Stimulated activated memory B cell treated with anti-CD40 and anti-IgM and Interleukin-4, amounts not matched to agents 10 μg/mL and 1 μg/mL and 100 μg/mL, for 72 hours (primary cell): Measurements from ENCODE around the gene SLC18B1.

Source experiments
- ATAC-seq: fragments of 150-1000 bp; cut with Tn5 transposase; 2 replicates; pipeline ENCODE4 v1.10.0; 2021
- H3K27ac Mint-ChIP-seq: one replicate; pipeline ENCODE4 v1.8.0; 2022; ENCODE audit warnings: mild to moderate bottlenecking, mixed read lengths
- H3K27me3 Mint-ChIP-seq: one replicate; pipeline ENCODE4 v1.8.0; 2022; ENCODE audit warnings: mixed read lengths
- H3K36me3 Mint-ChIP-seq: one replicate; pipeline ENCODE4 v1.8.0; 2022; ENCODE audit warnings: mixed read lengths
- H3K4me1 Mint-ChIP-seq: one replicate; pipeline ENCODE4 v1.8.0; 2022; ENCODE audit warnings: mixed read lengths
- H3K4me3 Mint-ChIP-seq: one replicate; pipeline ENCODE4 v1.8.0; 2022; ENCODE audit warnings: mild to moderate bottlenecking, moderate library complexity, mixed read lengths
- H3K9me3 Mint-ChIP-seq: one replicate; pipeline ENCODE4 v1.8.0; 2022; ENCODE audit warnings: mixed read lengths

SLC18B1 gene

DNA sequence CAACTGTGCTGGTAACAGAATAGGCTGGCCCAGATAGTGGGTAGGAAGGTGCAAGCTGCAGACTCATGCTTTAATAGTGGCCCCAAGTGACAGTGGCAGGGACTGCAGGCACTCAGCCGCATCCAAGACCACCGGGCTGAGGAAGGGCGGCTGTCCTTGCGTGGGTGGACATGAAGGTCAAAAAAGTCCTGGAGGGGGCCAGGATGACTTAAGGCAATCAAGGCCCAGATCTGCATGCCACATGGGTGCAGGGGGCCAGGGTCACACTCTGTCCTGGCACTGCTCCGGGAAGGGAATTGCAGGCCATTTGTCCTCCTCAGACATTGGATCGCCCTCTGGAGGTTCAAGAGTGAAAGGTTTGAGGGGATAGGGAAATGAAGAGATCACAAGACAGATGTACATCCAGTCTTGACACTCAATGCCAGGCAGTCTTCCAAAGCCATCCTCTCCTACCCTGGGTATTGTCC is 30.4 kb downstream of the SLC18B1 start:
- ATAC-seq = peak; percentile 86
- peak overlapping the region; percentile 19 for H3K4me3 Mint-ChIP-seq
- no peak overlapping the region for H3K27ac Mint-ChIP-seq
- H3K4me1 Mint-ChIP-seq = peaks cover 15% of the 10 kb centered on the region
- no peaks in the 10 kb centered on the region for H3K9me3 Mint-ChIP-seq
- no peaks in the 10 kb centered on the region for H3K27me3 Mint-ChIP-seq
- H3K36me3 Mint-ChIP-seq = peaks cover 24% of the 10 kb centered on the region

DNA sequence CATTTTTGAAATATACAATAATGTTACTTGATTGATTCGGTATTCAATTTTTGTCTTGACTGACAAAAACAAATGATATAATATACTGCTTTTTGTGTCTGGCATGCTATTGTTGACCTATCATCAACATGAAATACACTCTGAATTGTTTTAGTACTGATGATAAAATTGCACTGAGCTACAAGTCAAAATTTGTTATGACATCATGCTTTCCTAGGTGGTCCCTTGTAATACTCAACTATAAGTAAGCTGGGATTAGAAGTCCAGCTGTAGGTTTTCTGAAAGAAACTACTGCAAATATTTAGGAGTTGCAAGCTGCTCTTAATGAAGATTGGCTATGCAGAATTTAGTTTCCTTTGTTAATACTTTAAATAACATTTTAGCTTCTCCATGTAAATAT is 32.9 kb downstream of the SLC18B1 start:
- peaks cover 16% of the 10 kb centered on the region for H3K36me3 Mint-ChIP-seq
- H3K4me1 Mint-ChIP-seq = peaks cover 24% of the 10 kb centered on the region
- H3K4me3 Mint-ChIP-seq = no peak overlapping the region
- H3K27ac Mint-ChIP-seq = no peak overlapping the region
- H3K27me3 Mint-ChIP-seq = no peaks in the 10 kb centered on the region
- ATAC-seq = no peak
- no peaks in the 10 kb centered on the region for H3K9me3 Mint-ChIP-seq

DNA sequence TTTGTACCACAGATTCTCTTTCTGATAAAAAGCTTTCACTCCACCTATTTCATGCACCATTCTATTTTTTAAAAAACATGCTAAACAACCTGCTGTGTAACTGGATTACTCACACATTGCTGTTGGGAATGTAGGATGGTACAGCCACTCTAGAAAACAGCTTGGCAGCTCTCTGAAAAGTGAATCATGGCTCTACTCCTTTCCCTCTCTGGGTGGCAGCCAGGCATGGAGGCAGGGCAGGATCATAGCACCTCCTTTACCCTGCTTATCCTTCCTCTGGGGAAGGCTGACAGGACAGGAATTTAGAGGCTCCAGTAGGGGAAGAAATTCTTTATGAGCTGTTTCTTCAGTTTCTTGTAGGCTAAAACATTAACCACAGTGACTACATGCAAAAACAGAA is 34.1 kb downstream of the SLC18B1 start:
- Mint-ChIP-seq H3K4me1 (peaks cover 29% of the 10 kb centered on the region), H3K27ac (peak overlapping the region; percentile 85), H3K27me3 (no peaks in the 10 kb centered on the region), H3K9me3 (no peaks in the 10 kb centered on the region), H3K4me3 (no peak overlapping the region), H3K36me3 (peaks cover 16% of the 10 kb centered on the region)
- ATAC-seq = no peak

DNA sequence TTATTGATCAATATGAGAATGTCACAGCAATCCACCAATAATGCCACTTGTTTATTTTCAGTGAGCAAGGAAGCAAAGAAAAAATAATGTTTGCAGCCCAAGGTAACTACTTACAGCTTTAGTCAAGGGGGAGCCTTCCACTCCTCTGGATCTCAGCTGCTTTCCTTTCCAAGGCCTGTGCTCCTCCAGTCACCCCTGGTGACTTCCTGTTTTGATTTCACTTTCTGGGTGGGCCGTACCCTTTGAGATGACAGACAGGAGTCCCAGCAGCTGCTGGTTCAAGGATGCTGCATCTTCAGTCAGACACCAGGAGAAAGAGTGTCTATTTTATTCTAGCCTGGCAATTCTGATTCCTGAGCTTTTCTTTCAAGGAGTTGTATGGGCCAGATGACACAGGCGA is 35.2 kb downstream of the SLC18B1 start:
- peak overlapping the region; percentile 85 for H3K27ac Mint-ChIP-seq
- no peaks in the 10 kb centered on the region for H3K9me3 Mint-ChIP-seq
- peaks cover 8% of the 10 kb centered on the region for H3K36me3 Mint-ChIP-seq
- ATAC-seq = peak; percentile 93
- peak overlapping the region; percentile 76 for H3K4me3 Mint-ChIP-seq
- H3K4me1 Mint-ChIP-seq = peaks cover 29% of the 10 kb centered on the region
- H3K27me3 Mint-ChIP-seq = no peaks in the 10 kb centered on the region

DNA sequence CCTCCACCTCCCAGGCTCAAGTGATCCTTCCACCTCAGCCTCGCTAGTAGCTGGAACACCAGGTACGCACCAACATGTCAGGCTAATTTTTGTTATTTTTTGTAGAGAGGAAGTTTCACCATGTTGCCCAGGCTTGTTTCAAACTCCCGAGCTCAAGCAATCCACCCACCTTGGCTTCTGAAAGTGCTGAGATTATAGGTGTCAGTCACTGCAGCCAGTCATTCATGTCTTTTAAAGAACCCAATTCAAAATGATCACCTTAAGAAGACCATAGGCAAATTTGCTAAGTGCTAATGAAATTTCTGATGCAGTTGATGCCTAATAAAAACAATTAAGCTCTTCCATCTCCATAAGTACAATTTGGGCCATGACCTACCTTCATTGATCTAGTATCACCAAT is 38.2 kb downstream of the SLC18B1 start:
- Mint-ChIP-seq H3K36me3 (peaks cover 8% of the 10 kb centered on the region), H3K4me1 (peaks cover 24% of the 10 kb centered on the region), H3K27ac (no peak overlapping the region), H3K4me3 (no peak overlapping the region), H3K9me3 (no peaks in the 10 kb centered on the region), H3K27me3 (no peaks in the 10 kb centered on the region)
- no peak for ATAC-seq

- no peaks in the 10 kb centered on the region for H3K9me3 Mint-ChIP-seq
- peak overlapping the region; percentile 33 for H3K27ac Mint-ChIP-seq
- H3K4me3 Mint-ChIP-seq = no peak overlapping the region
- peaks cover 19% of the 10 kb centered on the region for H3K4me1 Mint-ChIP-seq
- peaks cover 8% of the 10 kb centered on the region for H3K36me3 Mint-ChIP-seq
- no peaks in the 10 kb centered on the region for H3K27me3 Mint-ChIP-seq
- ATAC-seq = no peak
Measured at GRCh38 chr6:132758689-132759088, 39.7 kb downstream of the SLC18B1 start.

DNA sequence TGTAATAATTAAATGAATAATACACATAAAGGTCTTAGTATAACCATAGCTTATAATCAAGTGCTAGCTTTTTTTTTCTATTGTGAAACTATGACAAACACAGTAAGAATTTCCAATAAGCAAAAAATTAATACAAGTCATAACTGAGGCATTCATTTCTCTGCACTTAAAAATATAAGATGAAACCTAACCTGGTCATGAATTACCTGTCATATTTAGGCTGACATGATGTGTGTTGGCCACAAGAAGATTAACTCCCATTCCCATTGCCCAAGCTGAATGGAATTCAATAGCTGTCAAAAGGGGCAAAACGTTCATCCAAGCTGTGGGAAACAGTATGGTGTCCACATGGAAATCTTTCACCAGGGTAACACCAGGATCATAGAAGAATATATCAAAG is 46.2 kb downstream of the SLC18B1 start:
- H3K27me3 Mint-ChIP-seq = no peaks in the 10 kb centered on the region
- H3K9me3 Mint-ChIP-seq = no peaks in the 10 kb centered on the region
- H3K27ac Mint-ChIP-seq = peak overlapping the region; percentile 87
- no peak overlapping the region for H3K4me3 Mint-ChIP-seq
- no peak for ATAC-seq
- H3K4me1 Mint-ChIP-seq = peaks cover 34% of the 10 kb centered on the region
- H3K36me3 Mint-ChIP-seq = peaks cover 6% of the 10 kb centered on the region

- peaks cover 10% of the 10 kb centered on the region for H3K36me3 Mint-ChIP-seq
- no peak overlapping the region for H3K4me3 Mint-ChIP-seq
- H3K4me1 Mint-ChIP-seq = peaks cover 34% of the 10 kb centered on the region
- no peaks in the 10 kb centered on the region for H3K27me3 Mint-ChIP-seq
- no peaks in the 10 kb centered on the region for H3K9me3 Mint-ChIP-seq
- no peak for ATAC-seq
- H3K27ac Mint-ChIP-seq = peak overlapping the region; percentile 87
Measured at GRCh38 chr6:132751828-132752227, 46.6 kb downstream of the SLC18B1 start.

DNA sequence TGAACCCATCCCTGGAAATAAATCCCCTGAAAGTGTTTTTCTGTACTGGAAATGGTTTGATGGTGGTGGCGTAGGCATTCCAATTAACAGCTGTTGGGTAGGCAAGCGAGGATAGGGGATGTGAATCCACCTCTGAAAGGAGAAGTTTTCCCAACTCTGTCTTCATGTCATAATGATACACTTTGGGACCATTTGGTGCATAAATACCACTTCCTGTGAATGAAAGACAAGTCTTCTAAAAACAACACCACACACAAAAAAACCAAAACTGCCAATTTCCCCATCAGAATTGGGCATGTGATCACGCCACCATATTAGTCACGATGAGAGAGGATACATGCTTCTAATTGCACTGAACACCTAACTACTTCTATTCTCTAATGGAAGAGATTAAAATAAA is 47.1 kb downstream of the SLC18B1 start:
- Mint-ChIP-seq H3K9me3 (no peaks in the 10 kb centered on the region), H3K27me3 (no peaks in the 10 kb centered on the region), H3K4me1 (peaks cover 34% of the 10 kb centered on the region), H3K27ac (peak overlapping the region; percentile 87), H3K36me3 (peaks cover 15% of the 10 kb centered on the region), H3K4me3 (peak overlapping the region; percentile 74)
- ATAC-seq = peak; percentile 74

- Mint-ChIP-seq H3K9me3 (no peaks in the 10 kb centered on the region), H3K4me3 (peak overlapping the region; percentile 74), H3K4me1 (peaks cover 34% of the 10 kb centered on the region), H3K27me3 (no peaks in the 10 kb centered on the region), H3K36me3 (peaks cover 18% of the 10 kb centered on the region), H3K27ac (peak overlapping the region; percentile 87)
- peak; percentile 86 for ATAC-seq
Measured at GRCh38 chr6:132750455-132751248, 47.8 kb downstream of the SLC18B1 start.

GRCh38 chr6:132749111-132749510 is 49.3 kb downstream of the SLC18B1 start:
- Mint-ChIP-seq H3K4me1 (peaks cover 34% of the 10 kb centered on the region), H3K36me3 (peaks cover 33% of the 10 kb centered on the region), H3K4me3 (no peak overlapping the region), H3K9me3 (no peaks in the 10 kb centered on the region), H3K27me3 (no peaks in the 10 kb centered on the region), H3K27ac (no peak overlapping the region)
- no peak for ATAC-seq

DNA sequence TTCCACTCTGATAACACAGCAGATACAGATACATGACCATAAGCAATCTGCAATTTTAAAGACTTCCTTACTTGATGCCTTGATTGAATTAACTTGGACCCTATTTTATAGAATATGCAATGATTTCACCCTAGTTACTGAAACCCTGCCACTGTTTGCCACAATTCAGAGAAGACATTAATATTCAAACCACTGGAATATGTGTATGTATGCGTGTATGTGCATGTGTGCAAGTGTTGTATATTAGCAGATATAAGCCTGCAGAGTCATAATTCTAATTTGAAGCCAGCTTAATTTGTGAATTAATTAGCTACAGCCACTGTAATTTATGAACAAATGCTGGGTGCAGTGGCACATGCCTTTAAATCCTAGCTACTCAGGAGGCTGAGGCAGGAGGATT is 50.0 kb downstream of the SLC18B1 start:
- Mint-ChIP-seq H3K27ac (no peak overlapping the region), H3K4me3 (no peak overlapping the region), H3K27me3 (no peaks in the 10 kb centered on the region), H3K36me3 (peaks cover 39% of the 10 kb centered on the region), H3K4me1 (peaks cover 34% of the 10 kb centered on the region), H3K9me3 (no peaks in the 10 kb centered on the region)
- no peak for ATAC-seq

DNA sequence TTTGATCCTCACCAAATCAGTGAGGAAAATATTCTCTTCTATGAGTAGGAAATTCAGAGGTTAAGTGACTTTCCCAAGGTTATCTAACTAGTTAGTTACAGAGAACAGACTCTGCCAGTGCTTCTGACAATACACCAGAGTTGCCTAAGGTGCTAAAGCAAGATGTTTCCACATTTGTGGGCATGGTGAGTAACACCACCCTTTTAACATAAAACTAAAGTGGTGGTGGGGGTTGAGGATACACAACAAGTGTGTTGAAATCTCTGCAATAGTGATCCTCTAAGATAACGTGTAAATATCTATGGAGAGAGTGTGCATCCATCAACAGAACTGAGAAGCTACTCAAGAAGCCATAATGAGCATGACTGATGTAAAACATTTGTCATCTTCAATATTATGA is 52.4 kb downstream of the SLC18B1 start:
- peaks cover 6% of the 10 kb centered on the region for H3K9me3 Mint-ChIP-seq
- H3K4me1 Mint-ChIP-seq = peaks cover 19% of the 10 kb centered on the region
- H3K27ac Mint-ChIP-seq = no peak overlapping the region
- H3K27me3 Mint-ChIP-seq = no peaks in the 10 kb centered on the region
- no peak overlapping the region for H3K4me3 Mint-ChIP-seq
- no peak for ATAC-seq
- H3K36me3 Mint-ChIP-seq = peaks cover 49% of the 10 kb centered on the region

- H3K36me3 Mint-ChIP-seq = peaks cover 50% of the 10 kb centered on the region
- no peak overlapping the region for H3K27ac Mint-ChIP-seq
- no peaks in the 10 kb centered on the region for H3K4me1 Mint-ChIP-seq
- peaks cover 10% of the 10 kb centered on the region for H3K27me3 Mint-ChIP-seq
- ATAC-seq = no peak
- H3K9me3 Mint-ChIP-seq = peaks cover 16% of the 10 kb centered on the region
- H3K4me3 Mint-ChIP-seq = no peak overlapping the region
Measured at GRCh38 chr6:132742495-132742894, 55.9 kb downstream of the SLC18B1 start.

- no peak for ATAC-seq
- no peak overlapping the region for H3K4me3 Mint-ChIP-seq
- H3K27ac Mint-ChIP-seq = no peak overlapping the region
- peaks cover 16% of the 10 kb centered on the region for H3K9me3 Mint-ChIP-seq
- H3K27me3 Mint-ChIP-seq = peaks cover 10% of the 10 kb centered on the region
- peaks cover 7% of the 10 kb centered on the region for H3K4me1 Mint-ChIP-seq
- H3K36me3 Mint-ChIP-seq = peaks cover 42% of the 10 kb centered on the region
Measured at GRCh38 chr6:132741281-132741680, 57.2 kb downstream of the SLC18B1 start.

DNA sequence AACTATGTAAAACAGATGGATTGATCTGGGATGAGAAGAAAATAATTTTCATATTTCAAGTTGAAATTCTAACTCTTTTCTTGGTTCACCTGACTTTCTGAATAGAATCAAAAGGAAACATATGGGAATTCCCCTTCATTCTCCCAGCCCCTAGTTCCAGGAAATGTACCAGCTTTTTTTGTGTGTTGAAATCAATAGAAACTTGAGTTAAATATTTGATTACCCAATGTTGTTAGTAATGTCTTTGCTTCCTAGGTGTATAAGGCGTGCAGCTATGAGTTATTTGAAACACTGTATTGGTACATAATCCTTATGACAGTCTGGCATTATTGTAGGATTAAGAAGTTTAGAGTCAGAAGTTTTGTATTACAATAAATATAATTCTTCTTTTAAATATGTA is 62.2 kb downstream of the SLC18B1 start:
- H3K4me1 Mint-ChIP-seq = peaks cover 7% of the 10 kb centered on the region
- H3K27ac Mint-ChIP-seq = no peak overlapping the region
- no peak overlapping the region for H3K4me3 Mint-ChIP-seq
- no peak for ATAC-seq
- H3K27me3 Mint-ChIP-seq = peaks cover 10% of the 10 kb centered on the region
- peaks cover 10% of the 10 kb centered on the region for H3K9me3 Mint-ChIP-seq
- peaks cover 10% of the 10 kb centered on the region for H3K36me3 Mint-ChIP-seq
